Fibroblast of peridontal ligament (primary cell): ENCODE measurements around the gene MRTFB.
A peak's percentile ranks its signal among the peaks of the same experiment; 100 is the strongest.

ENCODE experiments used
- DNase-seq: peaks from one replicate; pipeline ENCODE4 v3.0.0-alpha.2; 2010; ENCODE audit errors: extremely low read depth

The MRTFB gene

DNA sequence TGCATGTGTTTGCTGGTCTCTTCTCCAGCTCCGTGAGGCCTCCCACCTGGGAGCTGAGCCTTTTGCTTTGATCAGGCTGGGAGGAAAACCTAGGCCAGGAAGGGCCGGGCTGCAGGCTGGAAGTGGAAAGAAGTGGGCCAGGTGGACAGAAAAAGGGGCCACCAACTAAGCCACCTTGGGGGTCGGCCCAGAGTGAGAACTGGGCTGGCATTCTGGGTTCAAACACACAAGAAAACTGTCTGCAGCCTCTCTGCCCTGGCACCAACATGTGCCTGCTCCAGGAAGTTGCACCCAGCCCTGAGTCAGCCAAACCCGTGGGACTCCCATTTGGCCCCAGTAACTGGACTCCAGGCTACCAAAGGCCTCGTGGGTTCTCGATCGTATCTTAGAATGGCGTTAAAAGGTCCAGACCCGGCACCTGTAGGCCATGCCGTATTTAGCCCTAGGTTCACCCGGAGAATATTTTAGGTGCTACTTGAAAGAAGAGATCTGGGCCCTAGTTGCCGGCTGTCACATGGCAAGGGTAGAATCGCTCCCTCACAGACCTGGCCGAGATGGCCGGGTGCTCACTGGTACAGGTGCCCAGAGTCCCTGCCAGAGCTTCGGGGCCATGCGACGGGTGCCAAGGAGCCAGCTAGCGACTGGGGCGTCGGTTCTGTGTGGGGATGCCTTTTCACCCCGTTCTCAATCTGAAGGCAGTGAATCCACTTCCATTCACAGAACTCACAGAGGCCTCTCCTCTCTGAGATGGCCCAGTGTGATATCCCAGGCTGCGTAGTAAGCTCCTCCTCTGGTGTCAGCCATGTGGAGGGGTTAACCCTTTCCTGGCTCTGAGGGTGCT is 236.6 kb downstream of the MRTFB start:
- peak; percentile 23 for DNase-seq

DNA sequence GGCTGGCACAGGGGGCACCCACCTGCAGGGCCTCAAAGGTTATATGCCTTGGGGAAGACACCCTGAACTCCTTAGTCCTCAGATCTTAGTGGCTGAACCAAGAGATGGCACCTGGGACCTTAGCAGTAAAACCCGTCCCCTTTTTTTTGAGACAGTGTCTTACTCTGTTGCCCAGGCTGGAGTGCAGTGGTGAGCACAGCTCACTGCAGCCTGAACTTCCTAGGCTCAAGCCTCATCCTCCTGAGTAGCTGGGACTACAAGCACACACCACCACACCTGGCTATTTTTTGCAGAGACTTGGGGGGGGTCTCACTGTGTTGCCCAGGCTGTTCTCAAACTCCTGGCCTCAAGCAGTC is 237.2 kb downstream of the MRTFB start:
- no peak for DNase-seq

DNA sequence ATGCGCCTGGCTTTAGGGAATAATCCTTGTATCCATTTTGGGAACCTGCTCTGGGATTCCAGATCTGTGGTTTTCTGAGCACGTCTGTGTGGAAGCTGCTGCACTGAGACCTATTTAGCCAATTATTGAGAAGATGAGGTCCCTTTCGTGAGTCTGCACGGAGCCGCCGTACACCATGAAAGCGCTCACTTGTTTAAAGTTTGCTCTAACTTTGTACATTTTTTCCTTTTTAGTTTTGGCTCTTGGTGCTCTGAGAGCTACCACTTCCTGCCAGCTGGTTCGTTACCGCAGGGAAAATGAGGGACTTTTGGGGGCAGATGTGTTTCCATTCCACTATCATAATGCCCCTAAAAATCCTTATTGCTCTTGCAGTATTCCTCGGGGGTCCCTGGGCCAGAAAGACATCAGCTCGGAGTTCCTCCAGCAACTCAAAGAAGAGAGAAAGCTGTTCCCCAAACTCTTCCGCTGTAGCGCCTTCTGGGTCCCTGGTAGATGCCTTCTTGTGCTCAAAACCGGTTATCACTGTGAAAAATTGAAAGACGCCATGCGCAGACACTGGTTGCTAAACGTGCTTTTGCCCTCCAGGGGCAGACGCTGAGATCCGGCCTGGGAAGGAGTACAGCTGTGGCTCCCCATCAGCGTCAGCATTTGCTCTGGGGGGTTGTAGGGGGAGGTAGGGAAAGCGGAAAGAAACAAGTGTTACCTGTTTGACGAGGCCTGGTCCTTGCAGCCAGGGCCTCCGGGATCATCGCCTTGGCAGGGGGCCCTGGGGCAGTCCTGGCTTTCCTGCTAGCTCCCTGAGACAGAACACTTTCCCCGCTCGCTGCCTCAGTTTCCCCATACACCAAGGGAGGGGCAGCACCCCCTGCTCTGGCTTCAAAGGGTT is 238.1 kb downstream of the MRTFB start:
- DNase-seq = peak; percentile 42

DNA sequence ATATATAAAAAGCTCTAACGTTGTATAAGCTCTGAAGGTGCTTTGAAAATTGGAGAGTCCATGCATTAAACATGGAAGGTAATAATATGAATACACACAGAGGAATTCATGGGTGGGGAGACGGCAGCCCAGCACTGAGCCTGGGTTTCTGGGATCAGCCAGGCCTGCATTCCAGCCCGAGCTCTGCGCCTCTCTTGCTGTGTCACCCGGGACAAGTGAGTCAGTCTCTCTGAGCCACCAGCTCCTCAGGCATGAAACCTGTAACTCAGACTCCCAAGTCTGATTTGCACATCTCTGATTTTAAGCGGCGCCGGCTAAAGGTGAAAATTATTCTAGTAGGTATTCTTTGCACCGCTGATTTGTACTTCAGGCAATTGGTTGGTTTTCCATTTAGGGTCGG is 238.8 kb downstream of the MRTFB start:
- peak; percentile 30 for DNase-seq

DNA sequence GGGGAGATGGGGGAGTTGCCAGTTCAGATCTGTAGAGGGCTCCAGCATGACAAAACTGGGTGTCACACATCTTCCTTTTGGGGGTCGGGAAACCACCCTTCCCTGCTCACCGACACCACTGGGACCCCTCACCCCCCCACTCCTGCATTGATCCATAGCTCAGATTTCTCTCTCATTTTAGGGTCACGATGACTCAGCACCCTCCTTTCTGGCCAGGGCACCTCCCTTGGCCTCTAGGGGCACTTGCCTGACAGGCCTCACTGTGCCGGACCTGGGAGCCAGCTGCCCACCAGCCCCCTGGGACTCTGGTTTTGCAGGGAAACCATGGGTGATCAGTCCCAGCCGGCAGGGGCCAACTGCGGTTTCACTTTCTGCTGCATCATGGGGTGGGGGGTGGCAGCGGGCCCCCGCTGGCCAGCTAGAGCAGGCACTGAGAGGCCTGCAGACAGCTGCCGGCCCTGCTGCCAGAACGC is 239.4 kb downstream of the MRTFB start:
- DNase-seq = peak; percentile 39

DNA sequence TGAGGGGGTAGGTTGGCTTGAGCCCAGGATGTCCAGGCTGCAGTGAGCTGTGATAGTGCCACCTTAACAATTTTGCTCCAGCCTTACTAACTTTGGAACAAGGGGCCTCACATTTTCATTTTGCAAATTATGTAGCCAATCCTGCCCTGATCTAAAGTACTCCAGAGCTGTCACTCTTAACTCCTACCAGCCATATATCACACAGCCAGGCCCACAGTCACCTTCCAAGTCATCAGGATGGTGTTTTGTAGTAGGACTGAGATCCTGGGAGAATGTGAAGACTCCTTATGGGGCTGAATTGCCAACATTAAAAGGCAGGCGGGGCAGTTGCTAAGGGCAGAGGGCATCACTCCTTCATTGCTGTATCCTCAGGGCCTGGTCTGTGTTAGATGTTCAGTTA is 243.0 kb downstream of the MRTFB start:
- DNase-seq = no peak

DNA sequence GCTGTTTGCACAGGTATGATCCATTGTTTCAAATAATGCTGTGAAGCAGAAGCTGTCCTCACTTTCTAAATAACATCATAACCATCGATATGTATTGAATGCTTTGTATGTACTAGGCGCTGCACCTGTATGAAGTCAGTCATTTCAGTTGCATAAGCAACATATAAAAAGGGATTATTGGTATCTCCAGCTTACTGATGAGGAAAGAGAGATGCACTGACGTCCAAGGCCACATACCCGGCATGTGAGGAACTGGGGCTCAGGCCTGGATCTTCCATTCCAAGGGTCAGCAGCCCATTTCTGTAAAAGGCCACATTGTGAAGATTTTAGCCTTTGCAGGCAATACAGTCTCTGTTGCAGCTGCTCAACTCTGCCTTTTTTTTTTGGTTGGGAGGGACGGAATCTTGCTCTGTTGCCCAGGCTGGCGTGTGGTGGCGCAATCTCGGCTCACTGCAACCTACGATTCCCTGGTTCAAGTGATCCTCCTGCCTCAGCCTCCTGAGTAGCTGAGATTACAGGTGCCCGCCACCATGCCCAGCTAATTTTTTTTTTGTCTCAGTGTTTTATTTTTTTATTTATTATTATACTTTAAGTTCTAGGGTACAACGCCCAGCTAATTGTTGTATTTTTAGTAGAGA is 244.7 kb downstream of the MRTFB start:
- DNase-seq = no peak
